NB4 (cell line): ENCODE measurements around the gene BFAR.

Source experiments
- DNase-seq: peaks from one replicate; pipeline ENCODE4 v3.0.0; 2010; ENCODE audit warnings: low read depth
- H3K4me3 ChIP-seq: one replicate; pipeline ENCODE4 v1.5.1; 2011; ENCODE audit warnings: mild to moderate bottlenecking, low read depth, low read length, moderate library complexity
- CTCF ChIP-seq: IDR thresholded peaks from one replicate; pipeline ENCODE4 v1.5.1; 2012; ENCODE audit warnings: low read depth, low read length
- MAX ChIP-seq: IDR thresholded peaks from 2 replicates; pipeline ENCODE4 v1.6.1; 2011; ENCODE audit warnings: low read depth, low read length
- MYC ChIP-seq: IDR thresholded peaks from 2 replicates; pipeline ENCODE4 v1.6.1; 2011; ENCODE audit warnings: low read depth, low read length
- POLR2A ChIP-seq: IDR thresholded peaks from 2 replicates; pipeline ENCODE4 v1.6.1; 2011; ENCODE audit warnings: mild to moderate bottlenecking; ENCODE audit not compliant: insufficient read length; ENCODE audit errors: extremely low read depth

Gene BFAR

GRCh38 chr16:14606102-14606501, 26.6 kb upstream of the BFAR start:
- TF ChIP-seq MYC (no peak), CTCF (no peak), MAX (no peak), POLR2A (no peak)
- no peak for DNase-seq
- no peak overlapping the region for H3K4me3 ChIP-seq

- no peak for DNase-seq
- H3K4me3 ChIP-seq: no peak overlapping the region
- TF ChIP-seq MAX: no peak
- TF ChIP-seq CTCF: no peak
- TF ChIP-seq POLR2A: no peak
- TF ChIP-seq MYC: no peak
These were observed 24.6 kb upstream of the BFAR start for GRCh38 chr16:14608111-14608566.

- DNase-seq: no peak
- TF ChIP-seq CTCF: no peak
- TF ChIP-seq POLR2A: no peak
- no peak for TF ChIP-seq MAX
- TF ChIP-seq MYC: no peak
- no peak overlapping the region for H3K4me3 ChIP-seq
These were observed 24.1 kb upstream of the BFAR start for GRCh38 chr16:14608604-14609003.

- H3K4me3 ChIP-seq: no peak overlapping the region
- TF ChIP-seq CTCF: no peak
- TF ChIP-seq MAX: no peak
- TF ChIP-seq POLR2A: no peak
- no peak for DNase-seq
These were observed 23.0 kb upstream of the BFAR start for GRCh38 chr16:14609716-14610115.

- no peak for DNase-seq
- TF ChIP-seq MAX (no peak), POLR2A (no peak), MYC (no peak)
- no peak overlapping the region for H3K4me3 ChIP-seq
These were observed 21.1 kb upstream of the BFAR start for GRCh38 chr16:14611660-14612059.

- TF ChIP-seq POLR2A (no peak), CTCF (no peak), MYC (no peak), MAX (no peak)
- no peak overlapping the region for H3K4me3 ChIP-seq
- DNase-seq: no peak
These were observed 18.8 kb upstream of the BFAR start for GRCh38 chr16:14613991-14614390.
